Neural cell (in vitro differentiated cells): ENCODE measurements around the gene GRK3. TPM values are rescaled to one million over a fixed set of nuclear protein-coding genes. Genes with fewer than 3 reads are reported as not detected.

Experiments used
- H2AFZ ChIP-seq: fragments of 200-600, 300-800 bp; sonication (generic), shearing (Covaris generic); 2 replicates; pipeline ENCODE4 v1.6.0; 2014; ENCODE audit warnings: low read depth, mild to moderate bottlenecking, antibody characterized with exemption, low read length, moderate library complexity
- H3F3A ChIP-seq: fragments of 200-600 bp; shearing (Covaris generic); 2 replicates; pipeline ENCODE4 v1.6.1; 2016; ENCODE audit warnings: mild to moderate bottlenecking, moderate library complexity, mixed read lengths, antibody characterized with exemption, low read length; ENCODE audit not compliant: insufficient read depth, poor library complexity, severe bottlenecking
- H3K27ac ChIP-seq: fragments of 200-600, 300-800 bp; sonication (generic), shearing (Covaris generic); 2 replicates; pipeline ENCODE4 v1.5.1; 2014; ENCODE audit warnings: mild to moderate bottlenecking, low read length, moderate library complexity
- H3K27me3 ChIP-seq: fragments of 300-800, 200-600 bp; sonication (generic), shearing (Covaris generic); 2 replicates; pipeline ENCODE4 v1.6.0; 2014; ENCODE audit warnings: mild to moderate bottlenecking, low read depth, low read length, moderate library complexity; ENCODE audit not compliant: insufficient read depth
- H3K36me3 ChIP-seq: fragments of 300-800, 200-600 bp; sonication (generic), shearing (Covaris generic); 2 replicates; pipeline ENCODE4 v1.5.1; 2014; ENCODE audit warnings: mild to moderate bottlenecking, antibody characterized with exemption, low read length, moderate library complexity; ENCODE audit not compliant: insufficient read depth
- H3K4me2 ChIP-seq: fragments of 300-800, 200-600 bp; sonication (generic), shearing (Covaris generic); 2 replicates; pipeline ENCODE4 v1.6.0; 2014; ENCODE audit warnings: mild to moderate bottlenecking, low read length
- H3K4me3 ChIP-seq: fragments of 300-800, 200-600 bp; sonication (generic), shearing (Covaris generic); 2 replicates; pipeline ENCODE4 v1.5.1; 2014; ENCODE audit warnings: mild to moderate bottlenecking, low read length, moderate library complexity
- H3K79me2 ChIP-seq: fragments of 200-600 bp; shearing (Covaris generic); replicated peaks from 2 replicates; pipeline ENCODE4 v1.6.0; 2014; ENCODE audit warnings: mild to moderate bottlenecking, low read length, moderate library complexity; ENCODE audit not compliant: insufficient read depth
- H3K9ac ChIP-seq: fragments of 300-800, 200-600 bp; sonication (generic), shearing (Covaris generic); 2 replicates; pipeline ENCODE4 v1.6.1; 2016; ENCODE audit warnings: mild to moderate bottlenecking, low read length, mixed read lengths
- H3K9me2 ChIP-seq: fragments of 200-600 bp; shearing (Covaris generic); 2 replicates; pipeline ENCODE4 v1.6.1; 2016; ENCODE audit warnings: mild to moderate bottlenecking, low read length, mixed read lengths; ENCODE audit not compliant: insufficient read depth
- H3K9me3 ChIP-seq: fragments of 200-600, 300-800 bp; sonication (generic), shearing (Covaris generic); 2 replicates; pipeline ENCODE4 v1.6.1; 2016; ENCODE audit warnings: mild to moderate bottlenecking, mixed run types, low read length, moderate library complexity, mixed read lengths
- H4K20me1 ChIP-seq: fragments of 200-600 bp; shearing (Covaris generic); 2 replicates; pipeline ENCODE4 v1.6.1; 2016; ENCODE audit warnings: mild to moderate bottlenecking, mixed run types; ENCODE audit not compliant: insufficient read depth
- CTCF ChIP-seq: fragments of 450-650 bp; IDR thresholded peaks from 2 replicates; pipeline ENCODE4 v1.5.1; 2014; ENCODE audit warnings: antibody characterized with exemption, mild to moderate bottlenecking, moderate library complexity; ENCODE audit not compliant: poor library complexity, severe bottlenecking
- EP300 ChIP-seq: fragments of 450-650 bp; conservative IDR thresholded peaks from 2 replicates; pipeline ENCODE4 v1.6.1; 2014; ENCODE audit warnings: antibody characterized with exemption, mild to moderate bottlenecking, moderate library complexity; ENCODE audit not compliant: poor library complexity, severe bottlenecking
- EZH2 ChIP-seq: fragments of 200-600, 300-800 bp; shearing (Covaris generic), sonication (generic); IDR thresholded peaks from 2 replicates; pipeline ENCODE4 v1.6.1; 2014; ENCODE audit warnings: antibody characterized with exemption, low read length, borderline replicate concordance, mild to moderate bottlenecking; ENCODE audit not compliant: insufficient read depth, poor library complexity, severe bottlenecking
- MXI1 ChIP-seq: fragments of 450-650 bp; conservative IDR thresholded peaks from 2 replicates; pipeline ENCODE4 v1.6.1; 2014; ENCODE audit warnings: antibody characterized with exemption, mild to moderate bottlenecking; ENCODE audit not compliant: poor library complexity, severe bottlenecking
- POLR2AphosphoS5 ChIP-seq: IDR thresholded peaks from 2 replicates; pipeline ENCODE4 v1.6.1; 2012
- RAD21 ChIP-seq: fragments of 450-650 bp; conservative IDR thresholded peaks from 2 replicates; pipeline ENCODE4 v1.6.1; 2014; ENCODE audit warnings: antibody characterized with exemption, mild to moderate bottlenecking, moderate library complexity
- REST ChIP-seq: IDR thresholded peaks from 2 replicates; pipeline ENCODE4 v1.6.1; 2012; ENCODE audit warnings: borderline replicate concordance
- SMC3 ChIP-seq: fragments of 450-650 bp; conservative IDR thresholded peaks from 2 replicates; pipeline ENCODE4 v1.6.1; 2014; ENCODE audit warnings: antibody characterized with exemption, mild to moderate bottlenecking, moderate library complexity; ENCODE audit not compliant: poor library complexity
- TAF1 ChIP-seq: IDR thresholded peaks from 2 replicates; pipeline ENCODE4 v1.6.1; 2012; ENCODE audit warnings: low read depth
- polyA plus RNA-seq: library from polyadenylated mRNA; depleted of rRNA; stranded (reverse); fragments of >200 nt; gene quantifications from 2 replicates; pipeline ENCODE4 v1.2.3, GENCODE V29; 2014

Gene GRK3
- polyA plus RNA-seq, 1 donor from 2014 or later, result 9.8 TPM

DNA sequence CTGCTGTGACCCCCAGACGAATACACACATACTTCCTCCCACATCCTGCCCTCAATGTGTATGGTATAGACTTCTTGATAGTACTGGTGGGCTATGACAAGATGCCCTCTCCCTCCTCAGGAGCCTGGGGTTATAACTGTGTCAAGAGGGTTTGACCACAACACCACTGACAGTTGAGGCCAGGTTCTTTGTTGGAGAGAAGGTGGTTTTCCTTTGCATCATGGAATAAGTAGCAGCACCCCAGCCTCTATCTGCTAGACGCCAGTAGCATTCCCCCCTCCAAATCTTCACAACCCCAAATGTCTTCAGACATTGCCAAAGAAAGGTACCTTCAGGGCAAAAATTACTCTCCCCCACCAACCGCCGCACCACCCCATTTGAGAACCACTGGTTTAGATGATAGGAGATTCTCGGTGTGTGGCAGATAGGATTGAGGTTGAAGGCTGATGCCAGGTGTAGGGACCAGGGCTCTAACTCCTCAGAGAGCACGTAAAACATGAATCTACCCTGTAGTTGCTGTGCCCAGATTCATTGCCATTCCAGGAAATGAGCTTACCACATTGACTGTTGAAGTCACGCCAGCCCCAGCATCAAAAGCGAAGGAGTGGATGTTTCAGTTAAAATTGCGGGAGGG is 172.0 kb downstream of the GRK3 start:
- H3K9ac ChIP-seq, result no peak overlapping the region
- no peak overlapping the region for H3K4me2 ChIP-seq
- H3K9me3 ChIP-seq, result no peaks in the 10 kb centered on the region
- TF ChIP-seq TAF1 (no peak), EZH2 (no peak), MXI1 (no peak)
- no peaks in the 10 kb centered on the region for H3K9me2 ChIP-seq
- H3K27me3 ChIP-seq, result no peaks in the 10 kb centered on the region
- H3K79me2 ChIP-seq, result no peaks in the 10 kb centered on the region
- no peaks in the 10 kb centered on the region for H3F3A ChIP-seq
- no peaks in the 10 kb centered on the region for H4K20me1 ChIP-seq
- no peak overlapping the region for H3K27ac ChIP-seq
- H3K36me3 ChIP-seq, result no peaks in the 10 kb centered on the region
- H3K4me3 ChIP-seq, result no peak overlapping the region
- H2AFZ ChIP-seq, result no peak overlapping the region

GRCh38 chr22:25739659-25740344 is 175.3 kb downstream of the GRK3 start:
- Histone ChIP-seq H3K36me3 (no peaks in the 10 kb centered on the region), H4K20me1 (no peaks in the 10 kb centered on the region), H3K9me2 (no peaks in the 10 kb centered on the region), H3F3A (no peaks in the 10 kb centered on the region), H3K27ac (no peak overlapping the region), H3K9ac (no peak overlapping the region), H3K4me3 (no peak overlapping the region), H3K4me2 (no peak overlapping the region), H3K9me3 (no peaks in the 10 kb centered on the region), H3K79me2 (no peaks in the 10 kb centered on the region), H2AFZ (no peak overlapping the region), H3K27me3 (no peaks in the 10 kb centered on the region)
- TF ChIP-seq EP300 (no peak), MXI1 (no peak), TAF1 (no peak), SMC3 (no peak), POLR2AphosphoS5 (no peak), CTCF (no peak), REST (no peak), EZH2 (no peak), RAD21 (no peak)
